Mesothelial cell of epicardium (in vitro differentiated cells): ENCODE data around the gene TTC14. TPM values are rescaled to one million over a fixed set of nuclear protein-coding genes. Genes with fewer than 3 reads are reported as not detected.

Experiments
- DNase-seq, 2 experiments: peaks; one replicate each; pipeline ENCODE4 v3.0.0; 2021; ENCODE audit warnings: low spot score in 2 of 2; ENCODE audit not compliant: unreplicated experiment in 2 of 2
- H3K27ac Mint-ChIP-seq: 2 replicates; pipeline ENCODE4 v1.8.0; 2021; ENCODE audit warnings: mixed read lengths
- H3K27me3 Mint-ChIP-seq: 2 replicates; pipeline ENCODE4 v1.8.0; 2021; ENCODE audit warnings: low read depth, mixed read lengths
- H3K36me3 Mint-ChIP-seq: 2 replicates; pipeline ENCODE4 v1.8.0; 2021; ENCODE audit warnings: mixed read lengths
- H3K4me1 Mint-ChIP-seq: 2 replicates; pipeline ENCODE4 v1.8.0; 2021; ENCODE audit warnings: mixed read lengths
- H3K4me3 Mint-ChIP-seq: 2 replicates; pipeline ENCODE4 v1.8.0; 2021; ENCODE audit warnings: mild to moderate bottlenecking, moderate library complexity, mixed read lengths
- H3K9me3 Mint-ChIP-seq: 2 replicates; pipeline ENCODE4 v1.8.0; 2021; ENCODE audit warnings: mixed read lengths
- CTCF ChIP-seq: fragments of 200-600 bp; sonication (generic); IDR thresholded peaks from one replicate; pipeline ENCODE4 v1.5.0; 2021; ENCODE audit warnings: antibody characterized with exemption; ENCODE audit not compliant: unreplicated experiment
- total RNA-seq: library from RNA; stranded (reverse); gene quantifications from 3 replicates; pipeline ENCODE4 v1.2.1, GENCODE V29; 2021

Gene TTC14
- total RNA-seq, 1 donor from 2014 or later = 78.8 TPM

DNA sequence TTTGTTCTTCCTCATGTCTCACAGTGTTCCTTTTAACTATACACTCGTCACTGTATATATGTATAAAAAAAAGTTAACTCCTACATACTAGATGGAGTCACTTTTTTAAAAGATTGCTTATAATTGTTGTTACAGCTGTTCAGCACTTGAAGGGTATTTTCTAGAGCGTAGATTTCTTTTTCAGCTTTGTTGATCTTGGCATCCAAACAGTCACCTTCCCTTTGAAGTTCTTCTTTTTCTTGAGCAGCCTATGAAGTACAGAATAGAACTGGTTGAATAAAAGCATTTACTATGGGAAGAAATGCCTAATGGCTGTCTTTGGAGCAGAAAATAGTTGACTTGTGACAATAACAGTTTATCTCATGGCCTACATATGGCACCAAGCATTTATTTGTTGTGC, 17.8 kb downstream of the TTC14 start:
- no peak for TF ChIP-seq CTCF
- Mint-ChIP-seq H3K9me3 (peaks cover under 1% of the 10 kb centered on the region), H3K4me3 (no peak overlapping the region), H3K27ac (no peak overlapping the region), H3K36me3 (peaks cover 8% of the 10 kb centered on the region), H3K27me3 (no peaks in the 10 kb centered on the region), H3K4me1 (no peaks in the 10 kb centered on the region)
- DNase-seq = no peak

GRCh38 chr3:180624714-180625113, 22.8 kb downstream of the TTC14 start:
- no peak for TF ChIP-seq CTCF
- Mint-ChIP-seq H3K4me3 (no peak overlapping the region), H3K9me3 (peaks cover 4% of the 10 kb centered on the region), H3K4me1 (no peaks in the 10 kb centered on the region), H3K36me3 (peaks cover 12% of the 10 kb centered on the region), H3K27me3 (no peaks in the 10 kb centered on the region), H3K27ac (no peak overlapping the region)
- no peak for DNase-seq

DNA sequence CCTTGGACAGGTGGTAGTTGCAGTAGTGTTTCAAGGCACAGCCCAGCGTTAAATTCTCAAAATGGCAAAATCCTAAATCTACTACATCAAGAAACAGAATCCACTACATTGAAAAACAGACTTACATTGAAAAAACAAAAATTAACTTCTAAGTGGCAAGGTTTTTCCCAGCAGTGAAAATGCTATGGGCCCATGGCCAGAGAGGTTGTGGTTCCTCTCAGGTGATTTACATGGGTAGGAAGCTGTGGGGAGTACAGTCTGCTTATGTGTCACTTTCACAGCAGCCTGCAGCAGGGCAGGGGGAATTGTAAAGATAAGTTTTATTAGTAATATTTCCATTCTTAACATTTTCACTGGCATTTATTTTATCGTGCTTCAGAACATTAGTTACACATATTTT, 24.9 kb downstream of the TTC14 start:
- no peak for DNase-seq
- no peak overlapping the region for H3K27ac Mint-ChIP-seq
- TF ChIP-seq CTCF = no peak

GRCh38 chr3:180630371-180630770, 28.4 kb downstream of the TTC14 start:
- no peak overlapping the region for H3K4me3 Mint-ChIP-seq
- TF ChIP-seq CTCF = no peak
- H3K4me1 Mint-ChIP-seq = no peaks in the 10 kb centered on the region
- no peaks in the 10 kb centered on the region for H3K9me3 Mint-ChIP-seq
- peaks cover 22% of the 10 kb centered on the region for H3K27me3 Mint-ChIP-seq
- no peak overlapping the region for H3K27ac Mint-ChIP-seq
- DNase-seq = no peak
- peaks cover 3% of the 10 kb centered on the region for H3K36me3 Mint-ChIP-seq

More for the DNA sequence above, 24.9 kb downstream of the TTC14 start:
- no peaks in the 10 kb centered on the region for H3K4me1 Mint-ChIP-seq
- peaks cover 4% of the 10 kb centered on the region for H3K9me3 Mint-ChIP-seq
- H3K4me3 Mint-ChIP-seq = no peak overlapping the region
- no peaks in the 10 kb centered on the region for H3K27me3 Mint-ChIP-seq
- H3K36me3 Mint-ChIP-seq = peaks cover 12% of the 10 kb centered on the region

- Mint-ChIP-seq H3K4me3 (no peak overlapping the region), H3K27me3 (peaks cover 27% of the 10 kb centered on the region), H3K36me3 (no peaks in the 10 kb centered on the region), H3K9me3 (no peaks in the 10 kb centered on the region), H3K27ac (no peak overlapping the region), H3K4me1 (no peaks in the 10 kb centered on the region)
- no peak for TF ChIP-seq CTCF
- DNase-seq = no peak
Measured at GRCh38 chr3:180631317-180631716, 29.4 kb downstream of the TTC14 start.

DNA sequence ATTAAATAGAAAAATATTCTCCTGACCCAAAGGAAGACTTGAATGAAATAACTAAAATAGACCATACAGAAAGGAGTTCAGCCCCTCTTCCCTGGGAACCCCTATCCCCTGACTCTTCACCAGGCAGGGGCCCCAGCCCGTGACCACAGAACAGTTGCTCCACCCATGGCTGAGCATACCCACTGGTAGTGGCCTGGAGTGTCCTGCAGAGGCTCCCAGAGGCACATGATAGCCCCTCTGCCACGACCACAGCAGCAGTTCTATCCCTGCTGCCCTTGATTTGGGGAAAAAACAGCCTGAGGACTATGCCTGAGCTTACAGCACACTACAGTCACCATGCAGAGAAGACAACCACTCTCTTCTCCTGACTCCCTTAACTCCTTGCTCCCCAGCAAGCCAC, 31.8 kb downstream of the TTC14 start:
- H3K27ac Mint-ChIP-seq = no peak overlapping the region
- no peak for TF ChIP-seq CTCF
- DNase-seq = no peak
- no peak overlapping the region for H3K4me3 Mint-ChIP-seq
- H3K4me1 Mint-ChIP-seq = no peaks in the 10 kb centered on the region
- H3K27me3 Mint-ChIP-seq = peaks cover 27% of the 10 kb centered on the region
- no peaks in the 10 kb centered on the region for H3K36me3 Mint-ChIP-seq
- no peaks in the 10 kb centered on the region for H3K9me3 Mint-ChIP-seq
